Measurements from ENCODE around the gene ELF3.

GRCh38 chr1:202004711-202005110 is 5.7 kb upstream of the ELF3 start:
- no peak for TF ChIP-seq CTCF (IDR thresholded peaks at IDR 0.05; ENCODE audit: poor library complexity, severe bottlenecking)
- no peak for TF ChIP-seq POLR2AphosphoS5 (IDR thresholded peaks at IDR 0.05)

Data from neural cell (in vitro differentiated cells).